Natural killer cell treated with Interleukin-12 subunit alpha and Interleukin-12 subunit beta and Interleukin-15 and Interleukin-18, amount 100 ng/mL, for 72 hours (primary cell): Measurements from ENCODE around the gene FDPS. TPM values are rescaled to one million over a fixed set of nuclear protein-coding genes. Genes with fewer than 3 reads are reported as not detected.

Experiments used
- ATAC-seq, 2 donors: fragments of 150-1000 bp; cut with Tn5 transposase in 1 of 2; sonication (Bioruptor Pico), chemical (Tn5 transposase) in 1 of 2; 2 replicates each; pipeline ENCODE4 v1.10.0; 2021
- DNase-seq: peaks from one replicate; pipeline ENCODE4 v3.0.0; 2022; ENCODE audit warnings: low spot score
- H3K27ac Mint-ChIP-seq, 2 donors: 1 replicate in 1 of 2; 2 replicates in 1 of 2; pipeline ENCODE4 v1.8.0; 2022; ENCODE audit warnings: mixed read lengths in 2 of 2, mild to moderate bottlenecking in 1 of 2, moderate library complexity in 1 of 2
- H3K27me3 Mint-ChIP-seq, 2 donors: 1 replicate in 1 of 2; 2 replicates in 1 of 2; pipeline ENCODE4 v1.8.0; 2022; ENCODE audit warnings: mixed read lengths in 2 of 2
- H3K36me3 Mint-ChIP-seq: one replicate; pipeline ENCODE4 v1.8.0; 2022; ENCODE audit warnings: mixed read lengths
- H3K4me1 Mint-ChIP-seq, 2 donors: 1 replicate in 1 of 2; 2 replicates in 1 of 2; pipeline ENCODE4 v1.8.0; 2022; ENCODE audit warnings: low read depth in 2 of 2, mixed read lengths in 2 of 2, mild to moderate bottlenecking in 1 of 2
- H3K4me3 Mint-ChIP-seq: one replicate; pipeline ENCODE4 v1.8.0; 2022; ENCODE audit warnings: mixed read lengths
- H3K9me3 Mint-ChIP-seq: 2 replicates; pipeline ENCODE4 v1.8.0; 2022; ENCODE audit warnings: mixed read lengths
- total RNA-seq, 2 donors: library from RNA; stranded (reverse); gene quantifications; one replicate each; pipeline ENCODE4 v1.2.3, GENCODE V29; 2022

FDPS gene
- total RNA-seq, 2 donors from 2014 or later = 251 to 386 TPM

DNA sequence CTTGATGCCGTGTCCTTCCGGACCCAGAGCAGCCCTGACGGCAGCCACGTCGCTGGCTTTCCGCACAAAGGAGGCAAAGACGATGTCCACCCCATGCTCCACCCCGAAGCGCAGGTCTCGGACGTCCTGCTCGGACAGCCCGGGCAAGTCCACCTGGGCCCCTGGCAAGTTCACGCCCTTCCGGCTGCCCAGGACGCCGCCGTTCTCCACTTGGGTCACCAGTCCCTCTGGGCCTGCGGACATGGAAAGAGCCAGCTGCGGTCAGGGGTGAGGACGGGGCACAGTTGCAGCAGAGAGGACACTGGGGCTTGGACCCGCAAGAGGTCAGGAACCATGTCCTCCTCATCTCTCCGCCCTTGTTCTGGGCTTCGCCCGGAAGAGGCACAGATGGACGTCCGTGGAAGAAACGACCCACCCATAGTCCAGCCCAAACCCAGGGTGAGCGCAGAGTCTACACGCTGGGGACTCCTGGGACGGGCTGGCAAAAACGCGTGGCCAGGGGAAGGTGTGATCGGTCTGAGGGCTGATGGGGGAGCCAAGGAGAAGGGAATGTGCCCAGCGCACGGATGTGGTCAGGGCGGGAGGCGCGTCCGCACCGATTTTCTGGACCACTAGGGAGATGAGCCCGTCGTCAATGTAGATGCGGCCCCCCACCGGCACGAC is 14.0 kb upstream of the FDPS start:
- no peaks in the 10 kb centered on the region for H3K9me3 Mint-ChIP-seq
- no peaks in the 10 kb centered on the region for H3K36me3 Mint-ChIP-seq
- H3K27ac Mint-ChIP-seq = no peak overlapping the region
- H3K27me3 Mint-ChIP-seq = peaks cover 31 to 34% of the 10 kb centered on the region in 2 donors
- DNase-seq = no peak
- ATAC-seq = peak; percentile 17 to 31
- H3K4me1 Mint-ChIP-seq = peaks cover 0 to 6% of the 10 kb centered on the region in 2 donors
- H3K4me3 Mint-ChIP-seq = peak overlapping the region; percentile 8

DNA sequence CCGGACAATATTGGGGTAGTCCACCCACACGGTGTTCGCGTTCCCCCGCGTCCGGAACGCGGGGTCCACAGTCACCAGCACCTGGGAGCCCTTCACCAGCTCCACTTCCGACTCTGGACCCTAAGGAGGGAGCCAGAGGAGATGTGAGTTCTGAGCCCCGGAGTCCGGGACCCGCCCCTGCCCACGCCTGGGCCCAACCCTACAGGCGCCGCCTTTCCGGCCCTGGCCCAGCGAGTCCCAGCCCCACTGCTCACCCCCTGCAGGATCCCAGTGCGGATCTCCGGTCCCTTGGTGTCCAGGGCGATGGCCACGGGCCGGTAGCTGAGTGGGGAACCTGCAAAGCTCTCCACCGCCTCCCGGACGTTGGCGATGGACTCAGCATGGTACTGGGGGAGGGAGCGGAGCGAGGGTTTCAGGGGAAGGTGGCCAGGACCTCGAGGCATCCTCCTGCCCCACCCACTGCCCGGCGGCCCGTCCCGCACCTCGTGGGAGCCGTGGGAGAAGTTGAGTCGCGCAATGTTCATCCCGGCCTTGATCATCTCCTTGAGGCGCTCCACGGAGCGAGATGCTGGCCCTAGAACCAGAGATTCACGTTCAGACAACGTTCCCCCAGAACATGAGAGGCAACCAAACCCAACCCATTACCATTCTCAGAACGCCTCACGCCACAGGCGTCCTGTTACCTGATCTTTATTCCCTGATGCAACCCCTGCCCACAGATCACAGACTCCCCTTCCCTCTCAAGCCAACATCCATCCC is 13.3 kb upstream of the FDPS start:
- H3K27ac Mint-ChIP-seq = no peak overlapping the region
- no peaks in the 10 kb centered on the region for H3K36me3 Mint-ChIP-seq
- no peak overlapping the region for H3K4me3 Mint-ChIP-seq
- peaks cover 0 to 6% of the 10 kb centered on the region in 2 donors for H3K4me1 Mint-ChIP-seq
- ATAC-seq (peak; percentile 15 to 43), DNase-seq (no peak)
- H3K27me3 Mint-ChIP-seq = peaks cover 31 to 34% of the 10 kb centered on the region in 2 donors
- H3K9me3 Mint-ChIP-seq = no peaks in the 10 kb centered on the region

DNA sequence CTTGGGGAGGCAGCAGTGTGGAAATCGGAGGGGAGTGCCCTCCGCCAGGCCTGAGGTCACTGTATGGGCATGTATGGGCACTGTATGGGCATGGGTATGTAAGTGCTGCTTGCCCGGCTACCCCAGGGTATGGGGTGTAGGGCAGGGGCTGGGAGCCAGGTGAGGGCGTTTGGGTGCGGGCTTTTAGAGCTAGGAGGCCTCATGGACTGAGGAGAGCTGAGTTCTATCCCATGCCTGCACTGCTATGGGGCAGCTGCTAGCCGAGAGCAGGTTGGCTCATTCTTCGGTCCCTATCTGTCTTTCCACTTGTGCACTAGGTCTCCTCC is 12.8 kb upstream of the FDPS start:
- peaks cover 0 to 6% of the 10 kb centered on the region in 2 donors for H3K4me1 Mint-ChIP-seq
- H3K9me3 Mint-ChIP-seq = no peaks in the 10 kb centered on the region
- no peaks in the 10 kb centered on the region for H3K36me3 Mint-ChIP-seq
- ATAC-seq (no peak), DNase-seq (no peak)
- H3K27me3 Mint-ChIP-seq = peaks cover 31 to 34% of the 10 kb centered on the region in 2 donors
- H3K27ac Mint-ChIP-seq = no peak overlapping the region
- H3K4me3 Mint-ChIP-seq = no peak overlapping the region

DNA sequence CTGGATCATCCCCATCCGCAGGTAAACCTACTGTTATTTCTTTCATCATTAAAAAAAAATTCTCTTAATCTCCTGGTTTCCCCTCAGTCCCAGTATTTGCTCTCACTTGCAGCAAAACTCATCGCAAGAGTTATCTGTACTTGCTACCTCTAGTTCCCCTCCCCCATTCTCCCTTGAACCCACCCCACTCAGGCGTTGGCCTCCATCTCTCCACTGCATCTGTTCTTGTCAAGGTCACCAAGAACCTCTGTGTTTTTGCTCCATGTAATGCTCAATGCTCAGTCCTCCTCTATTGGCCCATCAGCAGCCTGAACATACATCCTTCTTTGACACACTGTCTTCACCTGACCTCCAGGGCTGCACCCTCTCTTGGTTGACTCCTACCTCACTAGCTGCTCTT is 12.0 kb upstream of the FDPS start:
- Mint-ChIP-seq H3K4me1 (peaks cover 0 to 6% of the 10 kb centered on the region in 2 donors), H3K4me3 (no peak overlapping the region), H3K27ac (no peak overlapping the region), H3K9me3 (no peaks in the 10 kb centered on the region), H3K27me3 (peaks cover 31 to 34% of the 10 kb centered on the region in 2 donors), H3K36me3 (no peaks in the 10 kb centered on the region)
- DNase-seq = no peak
- no peak for ATAC-seq

DNA sequence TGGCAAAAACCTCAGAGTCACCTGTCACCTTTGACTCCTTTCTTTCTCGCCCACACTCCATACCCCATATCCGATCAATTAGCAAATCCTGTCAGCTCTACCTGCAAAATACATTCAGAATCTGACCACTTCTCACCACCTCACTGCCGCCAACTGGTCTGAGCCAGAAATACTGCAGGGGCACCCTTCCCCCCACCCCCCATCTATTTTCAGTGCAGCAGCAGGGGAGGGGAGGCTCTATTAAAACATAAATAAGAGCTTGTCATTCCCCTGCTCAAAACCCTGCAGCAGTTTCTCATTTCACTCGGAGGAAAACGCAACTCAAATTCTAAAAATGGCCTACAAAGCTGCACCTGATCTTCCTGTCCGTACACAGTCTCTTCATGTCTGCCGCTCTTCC is 11.3 kb upstream of the FDPS start:
- Mint-ChIP-seq H3K4me1 (peaks cover 0 to 6% of the 10 kb centered on the region in 2 donors), H3K36me3 (no peaks in the 10 kb centered on the region), H3K4me3 (no peak overlapping the region), H3K27me3 (peaks cover 31 to 34% of the 10 kb centered on the region in 2 donors), H3K9me3 (no peaks in the 10 kb centered on the region), H3K27ac (no peak overlapping the region)
- DNase-seq (no peak), ATAC-seq (no peak)

DNA sequence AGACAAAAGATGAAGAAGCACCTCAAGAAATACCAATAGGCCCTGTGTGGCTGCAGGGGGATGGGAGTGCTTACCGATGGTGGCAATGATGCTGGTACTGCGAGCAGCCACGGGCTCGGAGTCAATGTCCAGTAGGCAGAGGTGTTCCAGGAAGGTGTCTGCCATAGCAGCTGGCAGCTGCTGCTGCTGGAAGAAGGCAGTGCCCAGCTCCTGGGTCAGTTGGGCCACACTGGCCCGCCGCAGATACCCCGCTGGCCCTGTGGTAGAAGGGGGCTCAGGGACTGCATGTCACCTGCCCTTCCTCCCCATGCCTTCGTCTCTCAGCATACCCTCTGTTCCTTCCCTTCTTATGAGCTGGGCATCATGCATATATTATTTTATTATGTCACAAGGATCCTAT is 8.6 kb upstream of the FDPS start:
- no peaks in the 10 kb centered on the region for H3K36me3 Mint-ChIP-seq
- H3K4me1 Mint-ChIP-seq = peaks cover 0 to 6% of the 10 kb centered on the region in 2 donors
- H3K27ac Mint-ChIP-seq = no peak overlapping the region
- no peak overlapping the region for H3K4me3 Mint-ChIP-seq
- no peaks in the 10 kb centered on the region for H3K9me3 Mint-ChIP-seq
- DNase-seq (no peak), ATAC-seq (no peak)
- peaks cover 23 to 27% of the 10 kb centered on the region in 2 donors for H3K27me3 Mint-ChIP-seq

DNA sequence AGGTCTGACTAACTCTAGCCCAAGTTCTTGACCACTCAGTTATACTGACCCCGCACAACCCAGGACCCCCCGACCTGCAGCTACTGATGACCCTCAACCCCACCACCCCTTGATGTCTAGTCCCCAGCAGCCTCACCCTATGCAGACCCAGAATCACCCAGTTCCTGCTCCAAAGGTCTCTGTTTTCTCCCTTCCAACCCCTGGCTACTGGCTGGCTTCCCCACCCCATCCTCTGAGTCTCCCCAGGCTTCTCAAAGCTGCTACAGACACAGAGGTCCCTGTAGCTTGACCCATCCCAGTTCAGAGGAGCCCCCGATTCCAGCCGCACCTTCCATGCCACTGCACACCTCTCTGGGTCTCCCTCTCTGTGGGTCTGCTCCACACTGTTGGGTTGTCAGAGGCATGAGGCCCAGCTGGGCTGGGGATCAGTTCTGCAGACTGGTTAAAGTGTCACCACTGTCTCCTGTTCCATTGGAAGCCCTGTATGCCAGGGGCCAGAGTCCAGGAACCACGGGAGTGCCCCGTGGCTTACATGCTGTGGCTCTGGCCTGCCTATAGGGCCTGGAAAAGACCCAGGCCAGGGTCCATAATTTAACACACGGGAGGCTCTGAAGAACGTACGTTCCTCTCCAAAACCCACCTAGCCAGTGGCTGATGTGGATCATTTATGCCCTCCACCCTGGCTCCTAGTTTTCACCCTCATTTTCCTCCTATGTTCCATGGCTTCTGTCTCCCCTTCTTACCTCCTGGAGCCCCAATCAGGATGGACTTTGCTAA is 7.9 kb upstream of the FDPS start:
- Mint-ChIP-seq H3K4me3 (no peak overlapping the region), H3K9me3 (no peaks in the 10 kb centered on the region), H3K36me3 (no peaks in the 10 kb centered on the region), H3K4me1 (peaks cover 0 to 4% of the 10 kb centered on the region in 2 donors), H3K27me3 (peaks cover 20 to 23% of the 10 kb centered on the region in 2 donors), H3K27ac (no peak overlapping the region)
- no peak for DNase-seq
- peak in 1 of 2 donors; percentile 48 for ATAC-seq

DNA sequence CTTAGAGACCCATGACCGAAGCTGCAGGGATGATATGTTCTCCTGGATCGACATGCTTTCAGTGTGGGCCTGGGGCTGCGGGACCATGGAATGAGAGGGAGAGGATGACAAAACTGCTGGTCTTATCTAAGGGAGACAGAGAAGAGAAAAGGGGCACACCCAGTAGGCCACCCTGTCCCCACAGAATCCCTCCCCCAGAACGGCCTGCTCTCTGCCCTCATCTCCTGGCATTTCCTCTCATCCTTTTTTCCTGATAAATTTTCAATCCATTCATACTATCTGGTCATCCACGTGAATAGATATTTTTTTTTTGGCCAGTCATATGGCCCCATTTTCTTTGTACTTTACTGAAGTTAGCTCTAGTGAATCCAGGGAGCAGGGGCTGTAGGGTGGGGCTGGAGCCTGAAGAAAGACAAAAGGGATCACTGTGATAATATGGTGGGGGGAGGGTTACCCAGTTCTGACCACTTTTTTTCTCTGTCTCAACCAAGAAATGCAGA is 7.3 kb upstream of the FDPS start, which contains the start of gene PKLR:
Gene PKLR, minus strand, starts transcription at position 97 of the 500 bp plus-strand sequence. Its CDS starts 43 bp downstream, at position 54.
- peaks cover 0 to 3% of the 10 kb centered on the region in 2 donors for H3K4me1 Mint-ChIP-seq
- DNase-seq (no peak), ATAC-seq (no peak)
- H3K27me3 Mint-ChIP-seq = peaks cover 14 to 17% of the 10 kb centered on the region in 2 donors
- no peak within 1 kb of the TSS for H3K4me3 Mint-ChIP-seq
- no peaks in the 10 kb centered on the region for H3K36me3 Mint-ChIP-seq
- no peak within 1 kb of the TSS for H3K27ac Mint-ChIP-seq
- no peaks in the 10 kb centered on the region for H3K9me3 Mint-ChIP-seq

DNA sequence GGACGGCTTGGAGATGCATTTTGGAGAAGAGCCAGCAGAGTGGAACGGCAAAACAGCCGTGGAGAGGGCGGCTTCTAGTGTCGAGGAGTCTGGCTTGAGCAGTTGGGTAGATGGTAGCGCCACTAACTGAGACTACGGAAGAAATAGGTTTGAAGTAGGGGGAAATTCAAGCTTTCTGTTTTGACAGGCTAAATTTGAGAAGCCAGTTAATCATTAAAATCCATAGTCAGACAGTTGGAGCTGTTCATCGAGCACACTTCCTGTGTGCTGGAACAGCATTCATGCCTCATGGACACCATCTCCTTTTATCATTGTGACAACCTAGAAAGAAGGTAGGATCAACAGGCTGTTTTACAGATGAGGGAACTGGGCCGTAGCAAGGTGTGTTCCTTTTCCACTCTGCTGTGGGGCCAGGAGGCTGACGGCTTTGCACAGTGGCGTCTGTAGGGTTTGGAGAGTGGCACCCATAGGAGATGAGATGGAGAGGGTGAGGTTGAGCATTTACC is 4.1 kb upstream of the FDPS start:
- H3K4me3 Mint-ChIP-seq = no peak overlapping the region
- DNase-seq = no peak
- no peak for ATAC-seq
- H3K9me3 Mint-ChIP-seq = no peaks in the 10 kb centered on the region
- H3K27ac Mint-ChIP-seq = peak overlapping the region in 1 of 2 donors; percentile 20
- no peaks in the 10 kb centered on the region for H3K27me3 Mint-ChIP-seq
- no peaks in the 10 kb centered on the region for H3K36me3 Mint-ChIP-seq
- peaks cover 3 to 10% of the 10 kb centered on the region in 2 donors for H3K4me1 Mint-ChIP-seq

DNA sequence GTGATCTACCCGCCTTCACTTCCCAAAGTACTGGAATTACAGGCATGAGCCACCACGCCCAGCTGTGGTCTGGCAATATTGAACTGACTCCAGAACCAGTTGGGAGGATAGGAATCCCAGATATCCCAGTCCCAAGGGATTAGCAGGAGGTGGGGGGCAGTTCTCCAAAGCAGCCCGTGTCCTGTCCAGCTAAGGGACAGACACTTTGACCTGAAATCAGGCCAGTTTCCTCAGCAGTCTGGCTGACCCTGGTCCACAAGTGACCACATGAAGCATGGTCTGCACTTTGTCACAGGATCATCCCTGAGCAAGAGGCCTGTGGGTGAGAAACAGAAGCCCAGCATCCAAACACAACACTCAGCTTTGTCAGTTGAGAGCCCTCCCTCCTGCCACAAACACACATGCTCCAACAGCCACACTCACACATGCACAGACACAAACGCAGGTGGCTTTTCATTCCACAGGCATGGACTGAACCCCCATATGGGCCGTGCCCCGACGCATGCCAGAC is 2.7 kb upstream of the FDPS start:
- H3K27ac Mint-ChIP-seq = peak overlapping the region; percentile 20 to 33
- no peak overlapping the region for H3K4me3 Mint-ChIP-seq

DNA sequence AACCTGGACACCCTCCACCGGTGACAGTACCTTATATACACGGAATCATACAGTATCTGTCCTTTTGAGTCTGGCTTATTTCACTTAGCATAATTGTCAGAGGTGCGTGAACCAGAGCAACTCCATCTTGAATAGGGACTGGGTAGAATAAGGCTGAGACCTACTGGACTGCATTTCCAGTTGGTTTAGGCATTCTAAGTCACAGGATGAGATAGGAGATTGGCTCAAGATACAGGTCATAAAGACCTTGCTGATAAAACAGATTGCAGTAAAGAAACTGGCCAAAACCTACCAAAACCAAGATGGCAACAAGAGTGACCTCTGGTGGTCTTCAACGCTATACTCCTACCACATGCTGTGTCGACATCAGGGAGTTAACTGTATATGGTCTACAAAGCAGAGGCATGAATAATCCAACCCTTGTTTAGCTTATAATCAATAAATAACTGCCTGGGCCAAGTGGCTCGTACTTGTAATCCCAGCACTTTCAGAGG is 1.4 kb upstream of the FDPS start:
- Mint-ChIP-seq H3K4me3 (peak overlapping the region; percentile 36), H3K36me3 (peaks cover 5% of the 10 kb centered on the region), H3K9me3 (no peaks in the 10 kb centered on the region), H3K4me1 (peaks cover 14 to 29% of the 10 kb centered on the region in 2 donors), H3K27me3 (no peaks in the 10 kb centered on the region), H3K27ac (peak overlapping the region; percentile 86 to 95)
- DNase-seq (no peak), ATAC-seq (no peak)

More for the DNA sequence above, 2.7 kb upstream of the FDPS start:
- Mint-ChIP-seq H3K27me3 (no peaks in the 10 kb centered on the region), H3K36me3 (peaks cover 5% of the 10 kb centered on the region), H3K9me3 (no peaks in the 10 kb centered on the region), H3K4me1 (peaks cover 10 to 19% of the 10 kb centered on the region in 2 donors)
- DNase-seq = no peak
- no peak for ATAC-seq

DNA sequence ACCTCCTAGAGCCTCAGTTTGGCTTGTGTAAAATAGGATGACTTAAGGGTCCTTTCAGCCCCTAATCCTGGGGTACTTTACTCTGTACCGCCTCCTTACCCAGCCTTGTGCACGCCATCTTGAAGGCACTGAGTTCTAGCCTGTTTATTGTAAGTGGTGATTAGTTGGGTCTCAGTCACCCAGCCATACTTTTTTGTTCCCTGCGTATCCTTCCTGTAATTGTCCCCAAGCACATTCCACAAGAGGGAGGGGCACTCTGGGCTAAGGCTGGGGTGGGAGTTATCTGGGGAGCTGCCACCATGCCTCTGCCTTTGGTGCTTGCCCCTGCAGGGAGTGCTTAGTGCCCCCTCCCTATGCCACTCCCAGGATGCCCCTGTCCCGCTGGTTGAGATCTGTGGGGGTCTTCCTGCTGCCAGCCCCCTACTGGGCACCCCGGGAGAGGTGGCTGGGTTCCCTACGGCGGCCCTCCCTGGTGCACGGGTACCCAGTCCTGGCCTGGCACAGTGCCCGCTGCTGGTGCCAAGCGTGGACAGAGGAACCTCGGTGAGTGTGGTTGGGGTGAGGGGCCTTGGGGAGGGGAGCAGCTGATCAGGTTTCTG is 856 bp downstream of the FDPS start:
- Mint-ChIP-seq H3K27me3 (no peaks in the 10 kb centered on the region), H3K27ac (peak overlapping the region; percentile 86 to 95), H3K4me3 (peak overlapping the region; percentile 98), H3K4me1 (peaks cover 22 to 36% of the 10 kb centered on the region in 2 donors), H3K9me3 (no peaks in the 10 kb centered on the region), H3K36me3 (peaks cover 9% of the 10 kb centered on the region)
- DNase-seq (no peak), ATAC-seq (no peak)

DNA sequence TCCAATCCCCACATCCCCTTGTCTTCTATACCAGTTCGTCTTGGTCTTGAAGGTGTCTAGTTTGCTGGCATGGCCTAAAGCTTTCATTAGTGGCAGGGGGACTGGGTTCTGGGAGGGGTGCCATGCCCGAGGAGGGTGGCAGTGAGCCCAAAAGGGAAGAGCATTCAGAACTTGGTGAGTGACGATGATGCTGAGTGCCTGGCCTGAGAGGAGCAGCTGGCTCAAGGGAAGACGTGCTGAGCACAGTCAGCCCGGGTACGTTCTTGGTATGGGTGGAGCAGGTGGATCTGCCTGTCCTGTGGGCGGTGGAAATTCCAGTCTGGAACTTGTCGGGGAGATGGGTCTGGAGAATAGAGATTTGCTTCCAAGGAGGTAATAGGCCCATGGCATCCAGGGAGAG is 4.6 kb downstream of the FDPS start:
- H3K9me3 Mint-ChIP-seq = no peaks in the 10 kb centered on the region
- H3K27me3 Mint-ChIP-seq = no peaks in the 10 kb centered on the region
- H3K4me3 Mint-ChIP-seq = no peak overlapping the region
- DNase-seq = no peak
- peaks cover 19 to 33% of the 10 kb centered on the region in 2 donors for H3K4me1 Mint-ChIP-seq
- H3K27ac Mint-ChIP-seq = no peak overlapping the region
- H3K36me3 Mint-ChIP-seq = peaks cover 9% of the 10 kb centered on the region
- no peak for ATAC-seq
